Measurements from ENCODE around the gene TSHR.

GRCh38 chr14:81068176-81068782, 112.9 kb downstream of the TSHR start:
- TF ChIP-seq EZH2 (IDR thresholded peaks at IDR 0.05) (no peak), CTCF (IDR thresholded peaks at IDR 0.05) (no peak)
